Vagina (tissue), 2 donors: ENCODE measurements around the gene PDE4D.

Experiments used
- CTCF ChIP-seq, 3 experiments: fragments of 450-650 bp in 2 of 3; fragments of 200-600 bp in 1 of 3; sonication (generic) in 1 of 3; IDR thresholded peaks; one replicate each; pipeline ENCODE4 v1.5.1; 2017 to 2019; ENCODE audit warnings: antibody characterized with exemption in 3 of 3, mild to moderate bottlenecking in 2 of 3, moderate library complexity in 2 of 3
- POLR2A ChIP-seq, 2 donors: fragments of 450-650 bp; IDR thresholded peaks; one replicate each; pipeline ENCODE4 v1.6.1; 2017; ENCODE audit warnings: antibody characterized with exemption in 2 of 2, mild to moderate bottlenecking in 2 of 2, moderate library complexity in 2 of 2
- POLR2AphosphoS5 ChIP-seq, 2 donors: sonication (generic); formaldehyde crosslinking; IDR thresholded peaks; one replicate each; pipeline ENCODE4 v1.9.0; 2017; ENCODE audit warnings: antibody characterized with exemption in 2 of 2, mild to moderate bottlenecking in 2 of 2, low read depth in 1 of 2; ENCODE audit not compliant: insufficient read depth in 1 of 2

- TF ChIP-seq CTCF (IDR thresholded peaks at IDR 0.05): no peak
- TF ChIP-seq POLR2A (IDR thresholded peaks at IDR 0.05): no peak
- TF ChIP-seq POLR2AphosphoS5 (IDR thresholded peaks at IDR 0.05; ENCODE audit: insufficient read depth in 1 of 2, low read depth in 1 of 2): no peak
Measured at GRCh38 chr5:59168067-59168466, 725.5 kb downstream of the PDE4D start.
